Skin epidermis (tissue), 12 donors: ENCODE data around the gene UCKL1.
"Not testable (repeated sequence)": the region's sequence is repeated elsewhere in the genome, so short reads cannot be mapped to it uniquely, and the experiment has no call there.

Experiments
- H3K27ac ChIP-seq, 21 experiments: fragments of 200-600 bp; sonication (generic) in 11 of 21; one replicate each; pipeline ENCODE4 v1.5.0; 2020; ENCODE audit warnings: mild to moderate bottlenecking in 3 of 21, inconsistent platforms in 2 of 21, moderate library complexity in 2 of 21
- H3K4me3 ChIP-seq, 7 experiments: fragments of 200-600 bp; sonication (generic) in 2 of 7; one replicate each; pipeline ENCODE4 v1.5.0; 2020; ENCODE audit warnings: inconsistent platforms in 2 of 7, mild to moderate bottlenecking in 2 of 7, moderate library complexity in 1 of 7

Gene UCKL1

DNA sequence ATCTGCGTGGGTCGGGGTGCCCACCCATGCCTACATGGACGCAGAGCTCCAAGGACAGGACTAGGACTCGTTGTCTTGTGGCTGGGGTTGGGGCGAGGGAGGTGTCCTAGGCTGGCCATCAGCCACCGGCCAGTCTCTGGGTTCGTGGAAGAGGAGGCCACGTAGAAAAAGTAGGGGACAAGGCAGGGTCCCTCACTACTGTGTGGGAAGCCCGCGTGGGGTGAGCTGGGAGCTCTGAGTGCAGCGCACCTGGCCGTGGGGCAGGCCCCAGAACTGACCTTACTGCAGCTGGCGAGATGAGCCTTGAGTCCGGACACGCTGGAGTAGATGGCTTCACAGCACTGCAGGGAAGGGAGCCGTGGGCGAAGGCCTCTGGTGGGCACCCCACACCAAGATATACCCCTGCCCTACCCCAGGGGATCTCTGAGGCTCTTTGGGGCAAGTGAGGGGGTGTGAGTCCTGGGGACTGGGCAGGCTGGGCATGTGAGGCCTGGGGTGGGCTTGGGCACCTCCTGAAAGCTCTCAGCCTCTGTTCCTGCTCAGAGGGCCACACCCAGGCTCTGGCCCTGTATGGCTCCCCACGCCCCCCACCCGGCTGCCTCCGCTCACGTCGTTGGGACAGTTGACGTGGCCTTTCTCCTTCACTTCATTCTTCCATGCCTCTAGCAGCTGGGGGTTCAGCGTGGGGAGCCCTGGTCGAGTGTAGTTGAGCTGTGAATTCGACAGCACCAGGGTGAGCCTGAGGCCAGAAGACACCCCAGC is 5.6 kb upstream of the UCKL1 start:
- no peak overlapping the region for H3K4me3 ChIP-seq
- no peak overlapping the region for H3K27ac ChIP-seq

DNA sequence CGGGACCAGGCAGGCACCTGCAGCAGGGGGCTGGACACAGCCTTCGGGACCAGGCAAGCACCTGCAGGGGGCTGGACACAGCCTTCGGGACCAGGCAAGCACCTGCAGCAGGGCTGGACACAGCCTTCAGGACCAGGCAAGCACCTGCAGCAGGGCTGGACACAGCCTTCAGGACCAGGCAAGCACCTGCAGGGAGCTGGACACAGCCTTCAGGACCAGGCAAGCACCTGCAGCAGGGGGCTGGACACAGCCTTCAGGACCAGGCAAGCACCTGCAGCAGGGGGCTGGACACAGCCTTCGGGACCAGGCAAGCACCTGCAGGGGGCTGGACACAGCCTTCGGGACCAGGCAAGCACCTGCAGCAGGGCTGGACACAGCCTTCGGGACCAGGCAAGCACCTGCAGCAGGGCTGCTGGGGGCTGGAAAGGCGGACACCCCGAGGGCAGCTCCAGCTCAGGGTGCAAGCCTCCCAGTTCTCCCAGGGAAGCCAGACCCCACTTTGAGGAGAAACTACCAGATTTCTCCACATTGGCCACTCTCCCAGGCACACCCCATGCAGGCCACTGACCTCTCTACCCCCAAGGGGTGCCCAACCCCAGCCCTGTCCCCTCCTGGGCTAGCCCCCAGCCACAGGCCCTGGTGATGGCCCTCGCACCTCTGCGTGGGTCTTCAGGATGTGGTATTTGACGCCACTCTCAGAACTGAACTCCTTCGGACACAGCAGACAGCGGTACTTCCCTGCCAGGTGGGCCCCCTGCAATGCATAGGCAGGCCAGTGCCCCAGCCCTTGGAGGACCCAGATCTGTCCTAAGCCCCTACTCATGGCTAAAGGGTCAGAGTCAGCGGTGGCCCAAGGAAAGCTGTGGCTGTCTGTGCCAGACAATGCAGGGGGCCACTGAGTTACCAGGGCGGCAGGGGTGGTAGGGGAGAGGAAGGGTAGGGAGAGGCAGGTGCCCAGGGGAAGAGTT is 4.7 kb upstream of the UCKL1 start:
- not testable (repeated sequence) for H3K4me3 ChIP-seq, H3K27ac ChIP-seq

DNA sequence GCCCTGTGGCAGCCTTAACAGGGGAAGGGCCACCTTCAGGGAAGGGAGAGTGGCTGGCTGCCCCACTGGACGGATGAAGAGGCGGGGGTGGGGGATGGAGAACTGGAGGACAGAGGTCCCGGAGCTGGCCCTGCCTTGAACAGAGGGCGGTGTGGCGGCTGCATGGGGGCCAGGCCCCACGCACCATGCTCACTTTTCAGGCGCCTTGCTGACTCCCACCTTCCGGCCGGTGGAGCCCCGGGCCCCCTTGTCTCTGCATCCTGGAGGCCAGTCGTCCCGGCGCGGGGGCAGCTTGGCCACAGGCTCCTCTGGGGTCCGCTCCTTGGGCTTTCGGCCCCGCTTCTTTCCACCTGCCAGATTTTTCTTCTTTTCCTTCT is 3.5 kb upstream of the UCKL1 start:
- H3K4me3 ChIP-seq = no peak overlapping the region

DNA sequence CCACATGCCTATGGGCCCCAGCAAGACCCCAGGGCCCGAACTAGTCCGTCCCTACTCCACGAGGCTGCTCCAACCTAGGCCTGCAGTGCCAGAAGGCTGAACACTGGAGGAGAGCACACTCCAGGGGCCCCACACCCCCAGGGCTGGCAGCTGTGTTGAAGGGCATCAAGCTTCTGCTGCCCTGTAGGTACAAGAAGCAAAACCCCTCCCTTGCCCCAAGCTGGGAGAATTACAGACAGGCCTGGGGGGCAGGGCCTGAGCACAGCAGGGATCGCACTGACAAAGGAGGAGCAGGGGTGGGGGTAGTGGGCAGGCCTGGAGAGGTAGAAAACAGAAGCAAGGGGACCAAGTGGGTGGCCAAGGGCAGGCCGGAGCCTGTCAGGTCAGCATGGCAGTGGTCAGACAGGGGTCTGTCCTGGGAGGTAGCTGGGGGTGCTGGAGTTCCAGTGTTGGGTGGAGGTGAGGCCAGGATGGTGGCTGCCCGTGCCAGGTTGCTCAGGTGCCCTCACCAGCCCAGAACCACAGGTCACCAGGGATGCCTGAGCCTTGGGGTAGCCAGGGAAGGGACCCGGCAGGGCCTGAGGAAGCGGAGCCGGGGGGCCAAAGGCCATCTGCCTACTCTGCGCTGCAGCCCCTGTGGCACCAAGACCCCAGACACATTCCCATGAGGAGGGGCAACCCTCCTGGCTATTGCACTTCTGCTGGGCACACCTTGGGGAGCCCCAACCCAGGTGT is 2.9 kb upstream of the UCKL1 start:
- peak overlapping the region in 1 of 21 experiments; percentile 26 for H3K27ac ChIP-seq
- H3K4me3 ChIP-seq = no peak overlapping the region

More for the DNA sequence above, 3.5 kb upstream of the UCKL1 start:
- no peak overlapping the region for H3K27ac ChIP-seq

DNA sequence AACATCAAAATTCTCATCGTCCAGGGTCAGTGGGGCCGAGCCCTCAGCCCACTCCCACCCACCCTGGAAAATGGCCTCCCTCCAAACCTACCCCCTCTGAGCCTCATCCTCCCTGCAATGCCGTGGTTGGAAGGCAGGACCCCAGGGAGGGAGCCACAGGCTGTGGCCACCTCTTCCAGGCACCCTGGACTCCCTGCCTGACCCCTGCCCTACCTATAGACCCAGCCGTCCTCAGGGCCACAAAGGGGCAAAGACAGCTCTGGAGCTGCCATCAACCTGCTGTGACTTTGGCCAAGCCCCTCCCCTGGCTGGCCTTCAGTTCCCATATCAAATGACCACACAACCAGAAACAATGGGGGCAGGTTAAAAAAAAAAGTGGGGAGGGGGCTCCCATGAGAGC is 2.3 kb upstream of the UCKL1 start:
- Histone ChIP-seq H3K4me3 (no peak overlapping the region), H3K27ac (peak overlapping the region in 7 of 21 experiments; percentile 64 to 97 (median 92))

DNA sequence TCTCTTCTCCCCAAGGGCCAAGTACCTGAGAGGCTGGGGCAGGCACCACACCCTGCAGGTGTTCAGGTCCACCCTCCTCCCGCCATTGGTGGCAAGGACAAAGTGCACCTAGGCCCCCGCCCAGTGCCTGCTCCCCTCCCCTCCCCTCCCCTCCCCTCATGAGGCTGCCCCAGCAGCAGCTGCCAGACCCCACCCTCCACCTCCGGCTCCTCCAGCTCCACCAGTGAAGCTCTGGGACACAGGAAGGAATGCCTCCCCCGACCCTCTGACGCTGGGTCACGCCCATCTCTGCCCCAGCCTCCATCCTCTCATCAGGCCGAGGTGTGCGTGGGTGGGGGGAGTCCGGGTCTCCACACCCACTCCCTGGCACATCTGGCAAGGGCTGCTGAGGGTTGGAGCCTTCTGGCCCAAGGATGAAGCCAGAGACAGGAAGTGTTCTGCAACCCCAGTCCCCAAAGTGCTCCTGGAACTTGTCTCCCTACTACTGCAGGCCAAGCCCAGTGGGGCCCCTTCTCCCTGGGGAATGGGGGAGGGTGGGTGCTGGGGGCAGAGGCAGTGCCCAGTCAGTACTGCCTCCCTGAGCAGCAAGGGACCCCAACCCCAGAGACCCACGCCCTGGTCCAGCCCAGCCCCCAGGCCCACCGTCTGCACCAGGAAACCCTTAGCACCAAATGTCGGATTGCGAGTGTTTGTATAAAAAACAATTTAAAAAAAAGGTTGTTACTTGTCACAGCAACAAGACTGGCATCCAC is 1.6 kb upstream of the UCKL1 start:
- peak overlapping the region in 19 of 21 experiments; percentile 14 to 97 (median 76) for H3K27ac ChIP-seq
- H3K4me3 ChIP-seq = peak overlapping the region in 1 of 7 experiments; percentile 72

DNA sequence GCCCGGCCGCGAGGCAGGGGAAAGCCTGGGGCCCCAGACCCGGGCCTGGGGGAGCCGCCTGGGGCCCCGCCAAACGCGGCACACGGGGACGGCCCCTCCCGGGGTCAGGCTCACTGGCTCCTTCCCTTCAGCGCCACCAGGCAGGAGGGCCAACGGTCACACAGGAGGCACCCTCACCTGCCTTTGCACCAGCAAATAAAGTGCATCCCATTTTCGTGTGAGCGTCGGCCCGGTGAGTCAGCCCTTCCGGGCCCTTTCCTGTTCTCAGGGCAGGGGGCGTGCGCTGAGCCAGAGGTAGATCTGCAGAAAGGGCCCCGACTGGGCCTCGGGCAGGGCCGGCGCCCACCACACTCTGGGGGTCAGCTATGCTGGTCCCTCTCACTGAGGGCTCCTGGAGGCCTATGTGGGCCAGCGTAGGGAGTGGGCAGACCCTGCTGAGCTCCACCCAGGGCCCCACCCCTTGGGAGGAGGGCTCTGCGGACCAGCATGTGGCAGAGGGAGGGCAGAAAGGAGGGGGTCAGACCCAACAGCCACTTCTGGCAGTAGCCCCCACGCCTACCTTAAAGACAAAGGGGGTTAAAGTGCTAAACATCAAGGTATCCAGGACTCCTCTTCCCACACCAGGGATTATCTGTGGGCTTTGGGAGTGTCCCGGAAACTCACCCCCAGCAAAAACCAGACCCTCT is 931 bp upstream of the UCKL1 start:
- Histone ChIP-seq H3K27ac (peak overlapping the region in 20 of 21 experiments; percentile 14 to 97 (median 76)), H3K4me3 (peak overlapping the region; percentile 72 to 93 (median 79))

DNA sequence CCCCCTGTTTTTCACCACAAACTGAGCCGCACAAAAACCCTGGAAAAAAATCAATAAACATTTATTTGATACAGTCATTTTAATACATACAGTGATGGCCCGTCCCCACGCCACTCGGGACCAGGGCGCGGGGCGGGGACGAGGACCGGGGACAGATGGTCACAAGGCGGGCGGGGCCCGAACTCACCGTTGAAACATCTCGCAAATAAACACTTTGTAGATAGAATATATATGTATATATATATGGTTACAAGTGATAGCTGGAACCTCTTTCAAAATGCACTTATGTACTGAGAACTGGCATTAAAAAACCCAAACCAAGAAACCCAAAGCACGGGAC is 418 bp upstream of the UCKL1 start:
- Histone ChIP-seq H3K27ac (peak overlapping the region in 20 of 21 experiments; percentile 14 to 97 (median 76)), H3K4me3 (peak overlapping the region; percentile 72 to 93 (median 79))

DNA sequence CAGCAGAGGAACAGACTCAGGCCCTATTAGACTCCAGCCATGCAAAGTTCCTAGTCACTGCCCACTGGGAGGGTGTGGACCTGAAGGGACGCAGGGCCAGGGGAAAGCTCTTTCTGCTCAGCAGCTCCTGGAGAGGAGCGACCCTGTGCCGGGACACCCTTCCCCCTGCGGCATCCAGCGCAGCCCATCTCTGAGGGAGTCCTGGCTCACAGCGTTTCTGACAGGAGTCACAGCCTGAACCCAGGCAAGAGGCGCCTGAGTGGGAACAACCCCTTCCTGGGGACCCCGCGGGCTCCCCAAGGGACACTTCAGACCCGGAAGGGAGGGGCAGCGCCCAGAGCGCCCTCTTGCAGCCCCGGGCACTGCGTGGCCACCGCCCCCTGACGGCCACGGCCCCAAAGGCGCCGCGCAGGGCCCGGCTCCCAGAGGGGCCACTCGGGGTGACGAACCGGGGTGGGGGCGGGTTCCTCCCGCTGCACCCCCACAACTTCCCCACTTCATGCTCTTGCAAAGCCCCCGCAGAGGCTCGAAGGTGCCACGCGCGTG is 862 bp downstream of the UCKL1 start:
- H3K4me3 ChIP-seq = peak overlapping the region; percentile 72 to 93 (median 79)
- peak overlapping the region; percentile 80 to 98 (median 94) for H3K27ac ChIP-seq

DNA sequence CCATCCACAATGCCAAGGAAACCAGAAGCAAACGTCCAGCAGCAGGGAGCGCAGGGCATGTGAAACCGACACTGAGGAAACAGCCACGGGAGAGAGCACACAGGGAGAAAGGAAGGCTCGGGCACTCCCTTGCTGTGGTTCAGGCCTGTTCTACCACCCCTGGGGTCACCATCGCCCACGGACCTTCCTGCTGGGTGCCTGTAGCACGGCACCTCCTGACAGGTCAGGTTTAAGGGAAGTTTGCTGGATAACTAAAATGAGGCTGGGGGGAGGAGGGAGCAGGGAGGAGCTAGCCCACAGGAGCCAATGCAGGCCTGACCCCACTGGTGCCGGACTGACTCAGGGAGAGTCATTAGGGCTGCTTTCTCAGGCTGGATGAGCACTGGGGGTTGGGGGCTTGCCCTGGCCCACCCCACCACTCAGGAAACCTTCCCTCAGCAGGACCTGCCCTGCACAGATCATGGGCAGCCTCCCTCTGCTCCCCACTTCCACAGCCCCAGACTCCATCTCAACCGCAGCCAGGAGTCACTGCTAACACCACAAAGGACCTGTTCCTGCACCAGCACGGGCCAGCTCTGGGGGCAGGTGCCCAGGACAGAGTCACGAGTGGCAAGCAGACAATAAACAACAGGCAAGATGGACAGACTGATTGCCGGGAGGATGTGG is 2.3 kb downstream of the UCKL1 start:
- peak overlapping the region in 3 of 21 experiments; percentile 31 to 98 (median 46) for H3K27ac ChIP-seq
- no peak overlapping the region for H3K4me3 ChIP-seq

DNA sequence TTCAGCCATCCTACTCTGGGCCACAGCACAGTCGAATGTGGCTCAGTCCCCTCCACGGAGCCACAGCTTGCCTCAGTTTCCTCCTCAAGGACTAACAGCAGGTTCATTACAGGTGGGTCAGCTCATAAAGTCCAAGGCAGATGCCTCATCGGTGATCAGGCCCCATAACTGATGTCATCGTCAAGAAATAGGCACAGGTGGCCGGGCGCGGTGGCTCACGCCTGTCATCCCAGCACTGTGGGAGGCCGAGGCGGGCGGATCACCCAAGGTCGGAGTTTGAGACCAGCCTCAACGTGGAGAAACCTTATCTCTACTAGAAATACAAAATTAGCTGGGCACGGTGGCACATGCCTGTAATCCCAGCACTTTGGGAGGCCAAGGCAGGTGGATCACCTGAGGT is 3.4 kb downstream of the UCKL1 start:
- H3K27ac ChIP-seq = peak overlapping the region in 7 of 21 experiments; percentile 18 to 74 (median 60)

DNA sequence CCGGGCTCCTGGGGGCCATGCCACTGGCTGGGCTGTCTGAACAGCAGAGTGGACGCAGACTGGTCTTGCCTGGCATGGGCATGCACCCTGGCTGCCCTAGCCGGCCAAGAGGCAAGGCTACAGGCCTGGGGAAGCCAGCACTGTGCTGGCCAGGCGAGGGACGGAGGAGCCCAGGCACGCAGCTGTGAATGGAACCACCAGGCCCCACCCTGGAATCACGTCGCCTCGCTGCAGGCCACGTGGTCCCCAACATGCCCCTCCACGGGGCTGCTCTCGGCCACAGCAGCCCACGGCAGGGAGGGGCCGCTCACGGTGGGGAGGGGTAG is 4.0 kb downstream of the UCKL1 start:
- H3K4me3 ChIP-seq = no peak overlapping the region
- H3K27ac ChIP-seq = peak overlapping the region in 11 of 21 experiments; percentile 5 to 74 (median 57)

More for the DNA sequence above, 3.4 kb downstream of the UCKL1 start:
- H3K4me3 ChIP-seq = no peak overlapping the region

DNA sequence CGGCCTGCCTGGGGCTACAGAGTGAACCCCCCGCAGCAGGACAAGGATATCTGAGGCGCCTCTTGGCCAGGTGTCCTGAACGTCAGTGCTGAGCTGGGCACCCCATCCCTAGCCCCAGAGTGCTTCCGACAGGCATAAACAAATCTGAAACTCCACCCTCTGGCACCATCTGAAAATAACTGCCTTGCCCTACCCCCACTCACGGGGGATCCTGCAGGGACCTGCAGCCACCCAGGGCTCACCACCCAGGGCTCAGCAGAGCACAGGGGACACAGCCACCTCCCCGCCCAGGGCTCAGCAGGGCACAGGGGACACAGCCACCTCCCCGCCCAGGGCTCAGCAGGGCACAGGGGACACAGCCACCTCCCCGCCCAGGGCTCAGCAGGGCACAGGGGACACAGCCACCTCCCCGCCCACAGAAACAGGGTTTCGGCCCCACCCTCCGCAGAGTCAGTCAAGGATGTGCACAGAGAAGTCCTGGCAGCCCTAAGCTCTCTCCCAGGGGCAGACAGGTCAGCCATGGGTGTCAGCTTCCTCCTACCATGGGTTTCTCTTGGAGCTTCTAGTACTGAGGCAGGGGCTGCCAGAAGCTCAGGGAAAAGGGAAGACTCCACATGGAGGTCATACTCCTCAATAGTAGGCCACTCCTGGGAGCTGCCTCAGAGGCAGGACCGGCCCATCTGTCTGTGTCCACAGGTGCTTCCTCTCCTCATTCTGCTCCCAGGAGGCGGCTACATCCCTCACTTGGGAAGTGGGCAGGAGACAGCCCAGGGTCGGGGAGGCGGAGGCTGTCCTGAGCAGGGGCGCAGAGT is 4.6 kb downstream of the UCKL1 start:
- Histone ChIP-seq H3K27ac (peak overlapping the region in 12 of 21 experiments; percentile 5 to 74 (median 54)), H3K4me3 (no peak overlapping the region)

DNA sequence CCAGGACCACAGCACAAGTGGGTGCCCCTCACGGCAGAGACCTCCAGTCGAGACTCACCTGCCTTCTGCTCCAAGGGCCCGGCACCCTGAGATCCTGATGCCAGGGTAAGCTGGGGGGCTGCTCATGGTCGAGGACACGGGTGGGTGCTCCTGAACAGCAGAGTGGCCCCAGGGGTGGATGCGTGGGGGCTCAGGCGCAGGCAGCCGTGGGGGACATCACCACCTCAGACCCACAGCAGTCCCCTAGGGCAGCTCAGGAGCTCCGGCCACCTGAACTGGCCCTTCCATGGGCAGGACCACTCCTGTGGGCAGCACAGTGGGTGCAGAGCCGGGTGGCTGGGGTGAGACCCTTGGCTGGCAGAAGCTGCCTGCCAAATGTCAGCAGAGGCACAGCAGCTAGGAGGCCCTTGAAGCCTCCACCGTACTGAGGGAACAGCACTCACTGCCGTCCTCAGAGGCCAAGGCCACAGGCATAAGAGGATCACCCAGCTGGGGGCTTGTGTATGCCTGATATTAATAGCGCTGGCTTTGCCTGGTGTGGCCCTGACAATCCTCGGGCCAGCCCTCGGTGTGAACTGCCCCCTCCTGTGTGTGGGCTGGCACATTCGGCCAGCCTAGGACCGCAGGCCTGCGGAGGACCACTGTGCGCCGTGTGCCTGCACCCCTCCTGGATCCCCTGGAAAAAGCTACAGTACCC is 5.4 kb downstream of the UCKL1 start:
- peak overlapping the region in 9 of 21 experiments; percentile 24 to 74 (median 43) for H3K27ac ChIP-seq
- H3K4me3 ChIP-seq = no peak overlapping the region

DNA sequence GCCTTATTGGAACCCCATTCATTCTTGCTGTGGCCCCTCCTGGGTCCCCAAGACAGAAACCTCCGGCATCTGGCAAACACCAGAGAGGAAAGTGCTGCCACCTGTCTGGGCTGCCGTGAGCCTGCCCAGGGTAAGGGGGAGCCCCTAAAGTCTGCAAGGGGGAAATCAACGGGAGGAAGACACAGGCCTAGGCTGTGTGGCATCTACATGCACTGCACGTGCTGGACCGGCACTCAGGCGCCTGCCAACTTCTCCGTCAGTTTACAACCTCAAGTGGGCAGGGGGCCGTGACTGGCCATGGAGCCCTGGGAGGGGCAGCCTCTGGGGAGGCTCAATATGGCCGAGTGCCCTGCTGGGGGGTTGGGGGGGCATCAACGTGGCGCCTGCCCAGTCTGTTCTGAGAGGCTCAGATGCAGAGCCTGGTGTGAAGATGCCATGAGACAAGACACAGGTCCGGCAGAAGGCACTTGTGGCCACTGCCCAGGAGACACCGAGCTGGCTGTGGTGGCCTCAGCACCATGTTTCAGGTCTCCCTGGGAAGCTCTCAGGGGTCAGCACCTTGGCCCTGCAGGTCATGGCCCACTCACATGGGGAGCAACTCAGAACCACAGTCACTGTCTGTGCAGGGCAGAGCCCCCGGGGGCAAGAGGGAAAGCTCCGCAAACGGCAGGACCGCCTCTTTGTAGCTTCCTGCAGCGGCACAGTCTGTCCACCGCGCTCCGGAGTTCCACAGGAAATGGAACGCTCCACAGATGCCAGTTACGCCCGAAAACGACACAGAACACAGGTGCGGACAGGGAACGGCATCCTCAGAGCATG is 8.4 kb downstream of the UCKL1 start:
- H3K27ac ChIP-seq = peak overlapping the region in 11 of 21 experiments; percentile 8 to 75 (median 41)
- peak overlapping the region in 1 of 7 experiments; percentile 9 for H3K4me3 ChIP-seq
